ENCODE measurements around the gene ITPR1.

DNA sequence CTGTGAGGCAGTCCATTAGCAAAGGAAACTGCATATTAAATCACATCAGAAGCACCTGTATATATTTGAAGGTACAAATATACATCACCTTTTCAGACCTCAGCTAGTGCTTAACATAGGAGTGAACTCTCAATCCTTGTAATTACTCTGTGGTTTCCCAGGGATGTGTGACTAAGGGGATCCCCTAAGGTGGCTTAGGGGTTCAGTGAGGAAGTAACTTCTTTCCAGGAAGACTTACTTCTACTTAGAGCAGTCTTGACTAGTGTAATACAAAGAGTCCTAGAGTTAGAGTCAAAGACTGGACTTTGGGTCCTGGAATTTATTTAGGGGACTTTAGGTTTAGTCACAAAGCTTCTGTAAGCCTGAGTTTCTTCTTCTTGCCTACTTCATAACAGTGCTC lies 17.3 kb upstream of the ITPR1 start:
- TF ChIP-seq, protein P1, sequence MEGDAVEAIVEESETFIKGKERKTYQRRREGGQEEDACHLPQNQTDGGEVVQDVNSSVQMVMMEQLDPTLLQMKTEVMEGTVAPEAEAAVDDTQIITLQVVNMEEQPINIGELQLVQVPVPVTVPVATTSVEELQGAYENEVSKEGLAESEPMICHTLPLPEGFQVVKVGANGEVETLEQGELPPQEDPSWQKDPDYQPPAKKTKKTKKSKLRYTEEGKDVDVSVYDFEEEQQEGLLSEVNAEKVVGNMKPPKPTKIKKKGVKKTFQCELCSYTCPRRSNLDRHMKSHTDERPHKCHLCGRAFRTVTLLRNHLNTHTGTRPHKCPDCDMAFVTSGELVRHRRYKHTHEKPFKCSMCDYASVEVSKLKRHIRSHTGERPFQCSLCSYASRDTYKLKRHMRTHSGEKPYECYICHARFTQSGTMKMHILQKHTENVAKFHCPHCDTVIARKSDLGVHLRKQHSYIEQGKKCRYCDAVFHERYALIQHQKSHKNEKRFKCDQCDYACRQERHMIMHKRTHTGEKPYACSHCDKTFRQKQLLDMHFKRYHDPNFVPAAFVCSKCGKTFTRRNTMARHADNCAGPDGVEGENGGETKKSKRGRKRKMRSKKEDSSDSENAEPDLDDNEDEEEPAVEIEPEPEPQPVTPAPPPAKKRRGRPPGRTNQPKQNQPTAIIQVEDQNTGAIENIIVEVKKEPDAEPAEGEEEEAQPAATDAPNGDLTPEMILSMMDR (IDR thresholded peaks at IDR 0.05), result no peak
- TF ChIP-seq POLR2A (IDR thresholded peaks at IDR 0.05), result no peak

Data from thyroid gland (tissue), 4 donors.